ENCODE measurements around the gene CYP2U1. TPM values are rescaled to one million over a fixed set of nuclear protein-coding genes. Genes with fewer than 3 reads are reported as not detected.

The CYP2U1 gene
- total RNA-seq, 1 donor, result 27.1 TPM

- no peaks in the 10 kb centered on the region for H3K27me3 ChIP-seq (ENCODE audit: insufficient read depth, low read length)
- no peak for DNase-seq (ENCODE audit: insufficient read length, low spot score, missing footprints)
- no peaks in the 10 kb centered on the region for H3K4me1 ChIP-seq (ENCODE audit: insufficient read depth, low read length)
Observed at GRCh38 chr4:107977966-107978705, 46.8 kb downstream of the CYP2U1 start.

GRCh38 chr4:107978716-107979451, 47.5 kb downstream of the CYP2U1 start:
- Histone ChIP-seq H4K20me1 (ENCODE audit: insufficient read depth, low read length) (no peaks in the 10 kb centered on the region), H3K4me1 (ENCODE audit: insufficient read depth, low read length) (no peaks in the 10 kb centered on the region), H3K79me2 (ENCODE audit: insufficient read depth, low read length) (no peaks in the 10 kb centered on the region), H3K36me3 (ENCODE audit: insufficient read depth, low read length) (no peaks in the 10 kb centered on the region), H3K9me3 (ENCODE audit: low read depth, low read length) (no peaks in the 10 kb centered on the region), H3K27ac (ENCODE audit: low read depth, low read length) (no peak overlapping the region), H2AFZ (ENCODE audit: low read length) (no peak overlapping the region), H3K4me3 (ENCODE audit: insufficient read depth, low read length) (no peak overlapping the region), H3K4me2 (ENCODE audit: insufficient read depth, low read length) (no peak overlapping the region), H3K27me3 (ENCODE audit: insufficient read depth, low read length) (no peaks in the 10 kb centered on the region)
- DNase-seq (ENCODE audit: insufficient read length, low spot score, missing footprints), result no peak
- TF ChIP-seq CTCF (IDR thresholded peaks at IDR 0.05; ENCODE audit: extremely low read depth, low read depth, low read length), result no peak

More at GRCh38 chr4:107977966-107978705, 46.8 kb downstream of the CYP2U1 start:
- Histone ChIP-seq H4K20me1 (ENCODE audit: insufficient read depth, low read length) (no peaks in the 10 kb centered on the region), H3K9me3 (ENCODE audit: low read depth, low read length) (no peaks in the 10 kb centered on the region), H3K4me3 (ENCODE audit: insufficient read depth, low read length) (no peak overlapping the region), H3K27ac (ENCODE audit: low read depth, low read length) (no peak overlapping the region), H3K36me3 (ENCODE audit: insufficient read depth, low read length) (no peaks in the 10 kb centered on the region), H3K79me2 (ENCODE audit: insufficient read depth, low read length) (no peaks in the 10 kb centered on the region), H3K4me2 (ENCODE audit: insufficient read depth, low read length) (no peak overlapping the region), H2AFZ (ENCODE audit: low read length) (no peak overlapping the region)
- TF ChIP-seq CTCF (IDR thresholded peaks at IDR 0.05; ENCODE audit: extremely low read depth, low read depth, low read length), result no peak

GRCh38 chr4:107987916-107988762, 56.8 kb downstream of the CYP2U1 start:
- Histone ChIP-seq H2AFZ (ENCODE audit: low read length) (no peak overlapping the region), H3K27ac (ENCODE audit: low read depth, low read length) (no peak overlapping the region), H3K79me2 (ENCODE audit: insufficient read depth, low read length) (peaks cover 31% of the 10 kb centered on the region), H3K4me2 (ENCODE audit: insufficient read depth, low read length) (no peak overlapping the region), H4K20me1 (ENCODE audit: insufficient read depth, low read length) (no peaks in the 10 kb centered on the region), H3K4me1 (ENCODE audit: insufficient read depth, low read length) (peaks cover 14% of the 10 kb centered on the region), H3K27me3 (ENCODE audit: insufficient read depth, low read length) (no peaks in the 10 kb centered on the region), H3K9me3 (ENCODE audit: low read depth, low read length) (no peaks in the 10 kb centered on the region), H3K4me3 (ENCODE audit: insufficient read depth, low read length) (no peak overlapping the region), H3K36me3 (ENCODE audit: insufficient read depth, low read length) (no peaks in the 10 kb centered on the region)
- no peak for DNase-seq (ENCODE audit: insufficient read length, low spot score, missing footprints)
- no peak for TF ChIP-seq CTCF (IDR thresholded peaks at IDR 0.05; ENCODE audit: extremely low read depth, low read depth, low read length)

Data from osteoblast (primary cell).